GM19025 (cell line): ENCODE results near the gene GDPD5.

ENCODE experiments used
- ATAC-seq: cut with Tn5 transposase; IDR thresholded peaks from one replicate; pipeline ENCODE4 v1.9.1; 2021; ENCODE audit warnings: mild to moderate bottlenecking, low read depth, moderate library complexity; ENCODE audit not compliant: unreplicated experiment

Gene GDPD5

GRCh38 chr11:75558939-75559843 lies 33.5 kb upstream of the GDPD5 start:
- no peak for ATAC-seq

- no peak for ATAC-seq
Measured at GRCh38 chr11:75557666-75558494, 32.1 kb upstream of the GDPD5 start.

- no peak for ATAC-seq
Measured at GRCh38 chr11:75556275-75556674, 30.5 kb upstream of the GDPD5 start.

- no peak for ATAC-seq
Measured at GRCh38 chr11:75555079-75555811, 29.5 kb upstream of the GDPD5 start.

- ATAC-seq, result no peak
Measured at GRCh38 chr11:75554258-75555022, 28.7 kb upstream of the GDPD5 start.

- ATAC-seq, result no peak
Measured at GRCh38 chr11:75553889-75554257, 28.1 kb upstream of the GDPD5 start.

- ATAC-seq, result no peak
Measured at GRCh38 chr11:75553182-75553581, 27.4 kb upstream of the GDPD5 start.

- no peak for ATAC-seq
Measured at GRCh38 chr11:75549370-75549958, 23.7 kb upstream of the GDPD5 start.

- no peak for ATAC-seq
Measured at GRCh38 chr11:75548595-75549272, 23.0 kb upstream of the GDPD5 start.

- ATAC-seq, result no peak
Measured at GRCh38 chr11:75547617-75548058, 21.9 kb upstream of the GDPD5 start.

- no peak for ATAC-seq
Measured at GRCh38 chr11:75547177-75547576, 21.4 kb upstream of the GDPD5 start.

- ATAC-seq, result no peak
Measured at GRCh38 chr11:75543806-75544205, 18.1 kb upstream of the GDPD5 start.

- ATAC-seq, result no peak
Measured at GRCh38 chr11:75542088-75542438, 16.3 kb upstream of the GDPD5 start.

- no peak for ATAC-seq
Measured at GRCh38 chr11:75541193-75542087, 15.7 kb upstream of the GDPD5 start.

- ATAC-seq, result no peak
Measured at GRCh38 chr11:75539459-75540334, 14.0 kb upstream of the GDPD5 start.

- ATAC-seq, result no peak
Measured at GRCh38 chr11:75538150-75538942, 12.6 kb upstream of the GDPD5 start.

GRCh38 chr11:75537740-75538139 lies 12.0 kb upstream of the GDPD5 start:
- no peak for ATAC-seq
